Measurements from ENCODE around the gene KLRC3.
"Not testable (repeated sequence)": the region's sequence is repeated elsewhere in the genome, so short reads cannot be mapped to it uniquely, and the experiment has no call there.

Gene KLRC3

GRCh38 chr12:10368206-10369171 is 51.9 kb downstream of the KLRC3 start:
- no peak for DNase-seq (ENCODE audit: low spot score)

GRCh38 chr12:10367714-10368113 is 52.7 kb downstream of the KLRC3 start:
- not testable (repeated sequence) for DNase-seq (ENCODE audit: low spot score)

GRCh38 chr12:10366875-10367274 is 53.5 kb downstream of the KLRC3 start:
- no peak for DNase-seq (ENCODE audit: low spot score)

DNA sequence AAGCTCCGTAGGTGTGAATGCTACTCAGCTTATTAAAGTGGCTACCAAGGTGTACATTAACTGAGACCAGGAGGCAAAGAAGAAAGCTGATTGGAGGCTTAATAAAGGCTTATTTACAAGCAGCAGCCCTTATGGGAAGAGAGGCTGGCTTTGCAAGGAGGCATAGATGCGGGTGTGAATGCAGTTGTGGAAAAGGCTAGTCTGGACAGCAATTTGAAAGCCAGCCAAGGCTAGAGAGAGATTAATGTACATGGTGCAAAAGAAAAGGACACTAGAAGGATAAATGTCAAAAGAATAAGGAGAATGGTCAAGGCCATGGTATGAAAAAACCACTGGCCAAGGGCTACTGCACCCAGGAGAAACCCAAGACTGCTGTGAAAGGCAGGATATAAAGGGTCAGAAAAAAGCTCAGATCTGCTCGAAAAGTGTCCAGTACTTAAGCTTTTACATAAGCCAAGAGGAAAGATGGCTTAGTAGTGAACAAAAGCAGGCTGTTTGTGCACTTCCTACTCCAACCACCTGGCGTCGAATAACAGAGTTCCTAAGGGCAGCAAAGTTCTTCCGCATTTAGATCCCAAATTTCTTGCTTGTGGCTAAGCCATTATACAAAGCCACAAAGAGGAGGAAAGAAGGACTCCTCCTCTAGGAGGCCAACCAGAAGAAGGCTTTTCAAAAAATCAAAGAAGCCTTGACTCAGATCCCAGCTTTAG is 54.5 kb downstream of the KLRC3 start:
- DNase-seq (ENCODE audit: low spot score) = no peak

- peak; percentile 65 for DNase-seq (ENCODE audit: low spot score)
Measured at GRCh38 chr12:10364815-10365622, 55.4 kb downstream of the KLRC3 start.

- DNase-seq (ENCODE audit: low spot score) = peak; percentile 20
Measured at GRCh38 chr12:10363914-10364814, 56.2 kb downstream of the KLRC3 start.

GRCh38 chr12:10363658-10363913 is 56.8 kb downstream of the KLRC3 start:
- no peak for DNase-seq (ENCODE audit: low spot score)

- DNase-seq (ENCODE audit: low spot score) = peak; percentile 16
Measured at GRCh38 chr12:10362828-10363657, 57.4 kb downstream of the KLRC3 start.

DNA sequence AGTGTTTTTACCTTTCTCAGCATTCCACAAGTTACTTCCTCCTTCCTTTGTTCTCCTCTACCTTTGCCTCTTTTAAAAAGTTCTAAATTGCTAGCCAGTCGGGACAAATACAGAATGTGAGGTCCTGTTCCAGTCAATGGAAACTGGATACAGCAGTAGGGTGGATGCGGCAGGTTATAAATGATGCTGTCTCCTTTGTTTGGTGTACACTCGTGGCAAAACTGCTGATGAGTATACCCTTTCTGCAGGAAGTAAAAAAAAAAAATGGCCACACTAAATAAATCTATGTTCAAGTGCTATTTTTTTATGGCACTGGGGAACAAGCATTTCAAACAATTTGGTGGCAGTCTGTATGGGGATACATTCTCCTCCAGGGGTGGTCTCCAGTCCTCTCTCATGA is 58.1 kb downstream of the KLRC3 start:
- no peak for DNase-seq (ENCODE audit: low spot score)

Data from hepatic stellate cell (primary cell).